HG03103 (cell line): Measurements from ENCODE around the gene ATP11B.
"Not testable (repeated sequence)": the region's sequence is repeated elsewhere in the genome, so short reads cannot be mapped to it uniquely, and the experiment has no call there.

Source experiments
- ATAC-seq: cut with Tn5 transposase; IDR thresholded peaks from one replicate; pipeline ENCODE4 v1.9.1; 2021; ENCODE audit warnings: low read depth; ENCODE audit not compliant: unreplicated experiment

The ATP11B gene

DNA sequence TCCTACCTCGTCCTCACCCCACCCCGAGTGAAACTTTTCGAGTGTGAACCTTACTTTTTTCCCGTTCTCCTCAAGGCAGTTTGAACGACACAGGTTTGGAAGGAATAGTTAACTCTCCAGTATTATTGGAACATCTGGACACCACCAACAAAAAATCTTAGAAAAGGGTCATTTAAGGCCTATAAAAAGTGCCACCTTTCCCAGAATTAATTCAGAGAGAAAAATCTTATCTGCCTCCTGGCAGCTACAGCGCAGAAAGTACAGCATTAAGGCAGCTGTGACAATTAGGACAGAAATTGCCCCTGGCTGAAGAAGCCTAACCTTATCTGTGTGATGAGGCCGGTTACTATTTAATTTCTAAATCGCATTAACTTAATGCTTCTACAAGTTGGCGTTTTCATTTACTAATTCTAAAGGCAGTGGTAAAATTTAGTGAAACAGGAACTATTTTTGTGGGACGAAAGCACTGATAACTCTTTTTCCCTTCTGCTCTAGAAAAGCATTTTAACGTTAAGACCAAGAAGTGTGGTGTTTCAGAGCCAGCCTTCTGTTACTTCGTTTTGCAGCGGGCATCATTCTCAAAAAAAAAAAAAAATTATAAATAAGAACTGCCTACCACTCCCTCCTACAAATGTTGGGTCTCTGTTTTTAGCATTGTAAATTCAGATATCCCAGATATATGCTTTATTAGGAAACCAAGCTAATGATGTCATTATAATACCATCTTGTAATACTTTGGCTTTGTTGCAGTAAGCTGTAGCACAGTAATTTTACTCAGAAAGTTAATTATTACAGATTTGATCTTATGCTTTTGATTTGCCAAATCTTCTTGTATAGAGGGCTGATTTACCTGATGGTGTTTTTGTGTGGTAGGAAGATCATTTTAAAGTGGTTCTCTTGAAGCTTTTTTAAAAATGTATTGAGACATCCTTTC, 1.4 kb downstream of the ATP11B start:
- ATAC-seq: no peak

DNA sequence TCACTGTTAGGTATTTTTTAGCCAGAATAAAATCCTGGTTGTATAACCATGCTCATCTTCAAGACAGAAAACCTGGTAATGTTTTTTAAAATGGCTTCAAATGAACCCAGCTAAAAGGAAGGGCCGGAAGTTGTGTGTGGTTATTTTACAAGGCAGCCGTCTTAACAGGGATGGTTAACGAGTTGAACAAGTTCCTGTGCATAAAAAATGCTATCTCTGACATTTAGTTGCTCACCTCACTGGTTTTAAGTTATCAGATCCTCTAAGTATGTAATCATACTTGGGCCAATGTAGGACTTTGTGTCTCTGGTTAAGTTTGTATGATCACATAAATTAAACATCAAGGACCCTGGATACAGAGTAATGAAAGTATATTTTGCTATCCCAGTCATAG, 2.1 kb downstream of the ATP11B start:
- ATAC-seq: no peak

DNA sequence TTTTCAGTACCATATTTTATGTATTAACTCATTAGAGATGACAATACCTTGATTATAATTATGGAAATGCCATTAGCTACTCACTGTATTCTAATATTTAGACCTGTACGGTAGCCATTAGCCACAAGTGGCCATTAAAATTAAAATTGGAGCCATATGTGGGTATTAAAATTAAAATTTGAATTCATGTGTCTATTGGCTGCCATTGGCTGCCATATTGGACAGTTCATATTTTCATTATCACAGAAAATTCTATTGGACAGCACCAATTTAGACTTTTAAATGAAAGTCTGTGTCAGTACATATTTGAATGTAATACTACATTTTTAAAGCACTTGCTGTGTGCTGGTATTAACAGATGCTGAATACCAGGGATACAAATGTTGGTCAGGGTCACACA, 3.0 kb downstream of the ATP11B start:
- ATAC-seq: no peak

DNA sequence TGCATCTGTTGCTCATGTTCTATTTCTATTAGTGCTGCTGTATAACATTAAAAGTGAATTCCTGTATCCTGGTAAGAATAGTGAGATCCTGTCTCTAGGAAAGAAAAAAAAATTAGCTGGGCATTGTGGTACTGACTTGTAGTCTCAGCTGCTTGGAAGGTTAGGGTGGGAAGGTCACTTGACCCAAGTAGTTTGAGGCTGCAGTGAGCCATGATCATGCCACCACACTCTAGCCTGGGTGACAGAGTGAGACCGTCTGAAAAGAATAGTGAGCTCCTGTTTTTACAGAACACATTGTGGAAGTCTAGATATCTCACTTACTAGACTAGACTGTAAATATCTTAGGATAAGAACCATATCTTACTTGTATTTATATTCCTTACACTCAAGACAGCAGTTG, 4.6 kb downstream of the ATP11B start:
- no peak for ATAC-seq

DNA sequence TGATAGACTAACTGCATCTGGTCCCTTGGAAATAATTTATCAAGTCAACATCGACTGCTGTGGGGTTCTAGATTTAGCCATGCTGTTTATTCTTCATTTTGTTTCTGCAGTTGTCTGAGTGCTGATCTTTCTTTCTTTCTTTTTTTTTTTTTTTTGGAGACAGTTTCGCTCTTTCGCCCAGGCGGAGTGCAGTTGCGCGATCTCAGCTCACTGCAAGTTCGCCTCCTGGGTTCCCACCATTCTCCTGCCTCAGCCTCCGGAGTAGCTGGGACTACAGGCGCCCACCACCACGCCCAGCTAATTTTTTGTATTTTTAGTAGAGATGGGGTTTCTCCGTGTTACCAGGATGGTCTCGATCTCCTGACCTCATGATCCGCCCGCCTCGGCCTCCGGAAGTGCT, 5.8 kb downstream of the ATP11B start:
- not testable (repeated sequence) for ATAC-seq

DNA sequence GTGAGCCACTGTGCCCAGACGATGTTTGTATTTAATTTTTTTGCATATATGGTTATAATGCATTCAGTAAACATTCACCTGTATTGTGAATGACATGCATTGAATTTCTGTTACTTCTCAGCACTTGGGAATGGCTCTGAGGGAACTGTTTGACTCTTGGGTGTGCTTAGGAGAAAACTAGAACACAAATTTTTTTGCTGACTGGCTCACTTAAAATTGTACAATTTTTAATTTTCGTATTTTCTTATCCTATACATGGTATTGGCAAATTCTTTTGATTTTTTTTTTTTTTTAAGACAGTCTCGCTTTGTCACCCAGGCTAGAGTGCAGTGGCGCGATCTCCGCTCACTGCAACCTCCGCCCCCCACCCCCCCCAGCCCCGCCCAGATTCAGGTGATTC, 7.2 kb downstream of the ATP11B start:
- no peak for ATAC-seq

DNA sequence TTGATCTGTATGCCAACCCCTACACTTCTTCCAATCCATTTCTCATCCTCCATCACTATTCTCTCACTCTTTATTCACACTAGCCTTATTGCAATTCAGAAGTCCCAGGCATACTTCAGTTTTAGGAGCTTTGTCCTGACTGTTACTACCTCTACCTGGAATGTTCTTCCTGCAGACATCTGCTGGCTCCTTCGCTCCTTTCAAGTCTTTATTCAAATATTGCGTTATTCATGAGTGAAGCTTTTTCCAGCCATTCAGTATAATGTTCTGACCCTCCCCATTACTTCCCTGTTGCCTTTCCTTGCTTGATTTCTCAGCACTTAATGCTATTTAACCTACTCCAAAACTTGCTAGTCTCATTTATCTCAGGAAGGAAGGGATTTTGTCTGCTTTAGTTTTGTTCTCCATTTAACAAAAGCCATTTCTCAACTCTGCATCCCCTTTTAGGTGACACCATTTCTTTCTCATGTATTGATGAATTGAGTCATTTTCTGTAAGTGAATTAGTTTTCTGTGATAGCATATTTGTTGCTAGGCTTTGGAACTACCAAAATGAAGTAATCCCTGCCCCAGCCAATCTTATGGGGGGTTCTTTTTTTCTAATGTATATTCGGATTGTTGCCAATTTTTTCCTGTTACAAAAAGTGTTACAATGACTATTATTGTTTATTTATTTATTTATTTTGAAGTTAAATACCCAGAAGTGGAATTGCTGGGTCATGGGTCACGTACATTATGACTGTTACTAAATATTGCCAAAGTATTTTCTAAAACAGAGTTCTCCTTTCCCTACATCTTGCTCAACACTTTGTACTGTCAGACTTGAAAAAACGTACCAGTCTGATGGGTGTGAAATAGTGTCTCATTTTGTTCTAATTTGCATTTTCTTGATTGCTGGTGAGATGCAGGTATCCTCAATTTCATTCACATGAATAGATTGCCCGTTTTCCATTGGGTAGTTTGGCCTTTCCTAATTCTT, 9.4 kb downstream of the ATP11B start:
- ATAC-seq: no peak

DNA sequence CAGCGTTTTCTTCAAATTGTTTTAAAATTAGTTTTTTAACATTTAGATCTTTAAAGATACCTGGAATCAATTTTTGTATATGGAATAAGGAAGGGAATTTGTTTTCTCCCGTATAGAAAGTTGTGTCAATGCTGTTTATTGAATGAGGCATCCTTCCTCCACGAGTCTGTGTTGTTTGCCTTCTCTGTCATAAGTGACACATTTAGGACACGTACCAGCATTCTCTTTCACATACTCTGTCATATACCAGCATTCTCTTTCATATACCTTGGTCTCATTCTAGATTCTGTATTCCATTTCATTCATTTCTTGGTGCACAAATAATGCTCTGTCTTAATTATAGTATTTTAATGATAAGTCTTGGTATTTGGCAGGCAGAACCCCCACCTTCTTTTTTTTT, 10.3 kb downstream of the ATP11B start:
- ATAC-seq: no peak

DNA sequence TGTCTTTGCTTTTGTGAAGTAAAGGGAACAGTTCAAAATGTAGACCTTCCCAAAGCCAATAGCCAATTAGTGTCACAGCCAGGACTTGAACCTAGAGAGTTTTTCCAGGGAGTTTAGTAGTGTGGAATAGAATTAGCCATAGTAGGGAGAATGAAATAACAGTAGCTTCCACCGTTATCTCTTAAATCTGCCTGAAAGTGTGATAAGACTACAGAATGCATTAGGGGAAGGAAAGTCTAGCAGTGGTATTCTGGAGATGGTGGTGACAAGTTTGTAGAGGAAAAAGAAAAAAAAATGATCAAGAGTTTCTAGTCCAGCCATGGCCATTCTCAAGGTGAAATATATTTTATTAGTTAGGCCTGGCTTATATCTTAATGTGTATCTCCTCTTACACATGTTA, 13.8 kb downstream of the ATP11B start:
- no peak for ATAC-seq

DNA sequence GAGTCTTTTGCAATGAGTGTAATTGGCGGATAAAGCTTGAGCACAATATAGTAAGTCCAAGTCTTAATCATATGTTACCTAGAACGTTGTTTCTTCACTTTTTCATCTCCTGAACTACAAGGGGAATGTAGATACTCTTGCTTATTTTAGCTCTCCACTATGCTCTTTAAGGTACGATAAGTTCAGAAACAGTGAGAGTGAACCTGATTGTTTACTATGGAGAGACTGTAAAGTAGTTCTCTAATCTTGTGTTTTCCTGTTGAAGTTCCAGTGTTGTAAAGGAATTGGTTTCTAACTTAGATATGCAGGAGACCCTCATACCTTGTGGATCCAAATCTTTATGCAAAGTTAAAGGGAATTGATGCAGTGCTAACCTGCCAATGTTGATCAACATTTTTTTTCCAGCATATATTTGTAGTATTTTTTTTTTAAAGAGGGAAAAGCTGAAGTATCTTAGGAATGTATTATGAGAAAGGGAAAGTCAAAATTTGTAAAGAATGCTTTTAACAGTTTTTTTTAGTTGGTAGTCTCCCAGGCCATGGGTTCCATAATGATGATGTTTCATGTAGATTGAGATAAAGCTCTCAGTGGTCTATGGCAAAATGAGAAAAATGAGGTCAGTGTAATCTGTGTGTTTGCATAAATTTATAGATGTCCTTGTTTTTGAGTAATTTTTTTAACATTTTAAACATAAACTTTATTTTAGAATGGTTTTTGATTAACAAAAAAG, 14.9 kb downstream of the ATP11B start:
- ATAC-seq: no peak

DNA sequence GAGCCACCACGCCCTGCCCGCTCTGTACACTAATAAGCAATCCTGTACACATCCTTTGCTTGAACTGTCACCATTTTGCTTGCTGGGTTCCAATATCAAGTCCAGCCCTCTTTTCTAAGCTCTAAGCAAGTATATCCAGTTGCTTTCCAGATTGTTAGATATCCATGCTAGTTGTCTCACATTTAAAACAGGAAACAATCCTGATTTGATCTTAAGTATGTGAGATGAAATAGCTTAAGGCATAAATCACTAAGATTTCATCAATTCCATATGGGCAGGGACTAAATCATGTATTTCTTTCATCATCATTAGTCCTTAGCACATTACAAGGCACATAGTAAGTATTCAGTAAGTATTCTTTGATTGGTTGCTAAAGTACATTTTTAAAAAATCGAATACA, 16.2 kb downstream of the ATP11B start:
- ATAC-seq: no peak

DNA sequence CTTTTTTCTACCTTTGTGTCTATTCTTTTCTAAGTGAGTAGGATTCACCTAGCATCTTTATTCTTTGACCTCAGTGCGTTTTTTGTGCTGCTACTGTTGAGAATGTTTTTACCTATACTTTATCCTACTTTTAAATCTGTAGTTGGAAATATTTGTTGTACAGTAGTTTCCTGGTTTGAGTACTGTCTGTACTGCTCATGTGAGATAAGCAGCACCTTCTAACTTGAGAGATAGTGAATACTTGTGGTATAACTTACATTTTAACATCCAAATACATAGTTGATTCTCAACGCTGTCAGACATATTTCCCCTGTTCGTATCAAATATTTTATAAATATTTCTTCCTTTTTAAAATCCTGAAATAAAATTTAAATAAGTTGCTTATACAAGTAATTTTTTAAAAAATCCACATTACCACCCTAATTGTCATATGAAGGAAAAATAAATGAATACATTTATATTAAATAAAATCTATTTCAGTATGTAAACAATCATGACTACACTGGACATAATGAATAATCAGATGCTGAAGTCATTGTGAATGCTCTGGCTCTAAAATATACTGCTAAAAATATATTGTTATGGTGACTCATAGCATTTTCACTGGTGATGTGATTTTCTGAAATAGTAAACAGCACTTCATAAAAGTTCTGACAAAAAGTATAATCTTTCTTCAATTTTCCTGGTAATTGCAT, 17.4 kb downstream of the ATP11B start:
- no peak for ATAC-seq

DNA sequence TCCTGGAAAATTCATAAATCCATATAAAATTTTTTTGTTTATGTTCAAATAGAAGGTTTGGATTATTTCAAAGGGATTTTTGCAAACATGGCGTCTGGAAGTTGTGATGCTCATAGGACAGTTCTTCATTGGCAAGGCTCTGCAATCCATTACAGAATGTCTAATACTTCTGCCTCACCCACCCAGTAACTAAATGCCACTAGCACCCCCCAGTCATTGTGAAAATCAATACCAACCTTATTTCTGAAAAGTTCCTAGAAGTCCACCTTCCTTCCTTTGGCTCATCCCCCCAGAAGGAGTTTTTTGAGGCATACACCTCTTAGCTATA, 17.9 kb downstream of the ATP11B start:
- no peak for ATAC-seq

DNA sequence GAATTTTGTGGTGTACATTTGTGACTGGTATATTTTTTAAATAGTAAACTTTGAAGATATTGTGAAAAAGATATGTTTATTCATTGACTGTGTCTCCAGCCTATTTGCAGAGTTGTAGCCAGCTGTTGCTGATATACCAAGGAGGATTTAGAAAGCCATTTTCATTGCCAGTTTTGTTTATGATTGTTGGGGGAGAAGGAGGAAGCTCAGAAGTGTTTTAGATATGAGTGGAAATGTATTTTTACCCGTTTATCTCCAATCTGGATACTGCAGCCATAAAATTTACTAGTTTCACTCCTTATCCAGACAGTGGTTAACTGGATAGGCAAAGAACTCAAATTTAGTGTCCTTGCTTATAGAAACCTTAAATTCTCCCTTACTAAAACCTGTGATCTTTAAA, 18.8 kb downstream of the ATP11B start:
- ATAC-seq: no peak

DNA sequence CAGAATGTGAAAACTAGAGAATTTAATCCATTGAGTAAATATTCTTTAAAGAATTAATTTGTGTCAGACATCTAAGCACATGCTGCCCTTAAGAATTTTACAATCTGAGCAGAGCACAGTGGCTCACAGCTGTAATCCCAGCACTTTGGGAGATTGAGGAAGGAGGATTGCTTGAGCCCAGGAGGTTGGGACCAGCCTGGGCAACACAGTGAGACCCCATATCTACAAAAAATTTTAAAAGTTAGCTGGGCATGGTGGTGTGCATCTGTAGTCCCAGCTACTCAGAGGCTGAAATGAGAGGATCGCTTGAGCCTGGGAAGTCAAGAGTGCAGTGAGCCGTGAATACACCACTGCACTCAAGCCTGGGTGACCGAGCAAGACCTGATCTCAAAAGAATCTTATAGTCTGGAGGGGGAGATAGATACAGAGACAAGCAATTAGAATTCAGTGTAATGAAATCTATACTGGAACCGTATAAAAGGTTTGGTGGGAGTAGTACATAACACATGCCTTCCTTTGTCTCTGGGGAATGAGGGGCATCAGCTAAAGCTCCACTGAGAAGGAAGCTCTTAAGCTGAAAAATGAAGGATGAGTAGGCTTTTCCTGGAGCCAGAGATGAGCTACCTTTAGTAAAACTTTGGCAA, 21.2 kb downstream of the ATP11B start:
- ATAC-seq: no peak

DNA sequence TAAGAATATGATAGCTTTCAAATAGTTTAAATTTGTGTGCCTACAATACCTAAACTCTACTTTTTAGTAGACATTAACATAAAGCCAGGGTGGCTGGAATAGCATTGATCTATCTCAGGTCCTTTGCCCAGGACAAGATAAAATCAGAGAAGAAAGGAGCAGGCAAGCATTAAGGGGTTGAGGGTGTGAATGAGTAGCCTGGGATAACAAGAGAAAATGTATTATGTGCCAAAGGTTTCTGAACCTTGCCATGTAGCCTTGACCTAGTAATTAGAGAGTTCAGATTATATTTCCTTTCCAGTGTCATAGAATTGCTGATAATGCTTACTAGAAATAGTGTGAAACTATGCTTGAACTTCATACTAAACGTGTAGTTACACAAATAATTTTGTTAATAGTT, 22.9 kb downstream of the ATP11B start:
- no peak for ATAC-seq

DNA sequence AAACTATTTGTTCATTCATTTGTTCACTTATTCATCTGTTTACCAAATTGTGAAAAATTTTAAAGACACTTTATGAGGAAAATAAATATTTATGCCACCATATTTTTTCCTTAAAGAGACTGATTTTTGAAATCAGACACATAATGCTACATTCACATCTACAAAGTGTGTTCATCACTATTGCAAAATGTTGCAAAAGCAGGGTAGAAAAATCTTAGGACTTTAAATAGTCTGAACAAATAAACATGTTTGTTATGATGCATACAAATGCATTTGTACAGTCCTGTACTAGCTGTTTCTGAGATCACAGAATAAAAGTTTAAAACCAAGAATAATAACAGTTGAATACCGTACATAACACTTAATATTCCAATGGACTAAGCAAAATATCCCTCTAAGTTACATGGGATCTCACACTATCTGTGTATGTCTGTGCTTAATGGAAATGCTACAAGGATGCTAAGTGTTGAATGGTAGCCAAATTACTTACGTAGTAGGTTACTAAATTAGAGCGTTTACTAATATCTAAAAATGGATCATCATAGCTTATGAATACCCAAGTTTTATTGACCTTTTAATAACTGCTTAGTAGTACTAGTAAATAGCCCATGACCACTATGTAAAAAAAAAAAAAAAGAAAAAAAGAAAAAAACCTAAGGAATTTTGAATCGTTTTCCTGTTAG, 25.1 kb downstream of the ATP11B start:
- ATAC-seq: no peak

DNA sequence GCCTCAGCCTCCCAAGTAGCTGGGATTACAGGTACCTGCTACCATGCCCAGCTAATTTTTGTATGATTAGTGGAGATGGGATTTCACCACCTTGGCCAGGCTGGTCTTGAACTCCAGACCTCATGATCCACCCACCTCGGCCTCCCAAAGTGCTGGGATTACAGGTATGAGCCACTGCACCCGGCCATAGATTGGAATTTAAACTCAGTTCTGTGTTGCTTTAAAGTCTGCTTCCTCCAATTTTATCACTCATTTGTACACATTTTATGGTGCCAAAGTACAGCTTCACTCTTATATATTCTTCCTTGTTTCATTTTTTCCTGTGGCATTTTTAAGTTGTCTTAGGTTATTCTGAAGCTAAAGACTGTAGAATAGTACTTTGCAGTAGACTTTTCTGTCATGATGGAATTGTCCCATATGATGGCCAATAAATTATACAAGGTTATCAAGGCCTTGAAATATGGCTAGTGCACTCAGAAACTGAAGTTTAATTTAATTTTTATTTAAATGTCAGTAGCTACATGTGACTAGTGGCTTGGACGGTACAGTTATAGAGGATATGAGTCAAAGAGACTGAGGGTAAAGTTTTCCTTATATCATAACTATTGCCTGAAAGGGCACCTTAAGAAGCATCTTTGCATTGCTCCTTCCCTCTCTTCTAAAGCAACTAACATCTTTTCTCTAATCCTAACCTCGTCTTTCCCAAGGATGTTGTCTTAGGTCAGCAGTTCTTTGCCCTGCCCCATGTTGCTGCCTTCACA, 28.1 kb downstream of the ATP11B start:
- no peak for ATAC-seq

DNA sequence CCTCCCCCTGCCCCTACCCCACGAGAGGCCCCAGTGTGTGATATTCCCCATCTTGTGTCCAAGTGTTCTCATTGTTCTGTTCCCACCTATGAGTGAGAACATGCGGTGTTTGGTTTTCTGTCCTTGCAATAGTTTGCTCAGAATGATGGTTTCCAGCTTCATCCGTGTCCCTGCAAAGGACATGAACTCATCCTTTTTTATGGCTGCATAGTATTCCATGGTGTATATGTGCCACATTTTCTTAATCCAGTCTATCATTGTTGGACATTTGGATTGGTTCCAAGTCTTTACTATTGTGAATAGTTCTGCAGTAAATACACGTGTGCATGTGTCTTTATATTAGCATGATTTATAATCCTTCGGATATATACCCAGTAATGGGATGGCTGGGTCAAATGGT, 29.0 kb downstream of the ATP11B start:
- ATAC-seq: not testable (repeated sequence)
